Non-pigmented ciliary epithelial cell (primary cell): ENCODE measurements around the gene KBTBD8.
A peak's percentile ranks its signal among the peaks of the same experiment; 100 is the strongest.

Source experiments
- DNase-seq: peaks from one replicate; pipeline ENCODE4 v3.0.0-alpha.2; 2010; ENCODE audit warnings: low read depth

The KBTBD8 gene

DNA sequence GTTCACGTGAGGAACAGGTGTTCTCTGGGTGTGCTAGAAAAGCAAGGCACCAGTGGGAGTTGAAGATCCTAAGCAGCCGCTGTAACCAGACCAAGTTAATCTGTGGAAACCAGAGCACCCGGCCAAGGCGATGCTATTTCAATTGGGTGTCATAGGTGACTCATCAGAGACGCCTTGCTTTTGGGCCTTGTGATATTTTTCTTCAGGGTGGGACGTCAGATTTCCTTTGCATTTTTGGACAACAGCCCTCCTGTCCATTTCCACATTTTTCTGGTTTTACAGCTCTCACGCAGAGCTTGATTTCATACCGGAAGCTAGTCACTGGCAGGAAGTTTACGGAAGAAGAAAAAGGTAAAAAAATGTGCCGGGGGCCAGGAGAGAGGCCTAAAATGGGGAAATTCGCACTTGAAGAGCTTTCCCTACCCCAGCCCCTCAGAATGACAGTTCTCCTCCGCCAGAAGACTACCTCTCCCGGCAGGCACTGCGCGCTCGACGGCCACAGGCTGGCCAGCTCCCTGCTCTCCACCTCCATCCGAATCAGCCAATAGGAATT, 471 bp upstream of the KBTBD8 start:
- DNase-seq: no peak

DNA sequence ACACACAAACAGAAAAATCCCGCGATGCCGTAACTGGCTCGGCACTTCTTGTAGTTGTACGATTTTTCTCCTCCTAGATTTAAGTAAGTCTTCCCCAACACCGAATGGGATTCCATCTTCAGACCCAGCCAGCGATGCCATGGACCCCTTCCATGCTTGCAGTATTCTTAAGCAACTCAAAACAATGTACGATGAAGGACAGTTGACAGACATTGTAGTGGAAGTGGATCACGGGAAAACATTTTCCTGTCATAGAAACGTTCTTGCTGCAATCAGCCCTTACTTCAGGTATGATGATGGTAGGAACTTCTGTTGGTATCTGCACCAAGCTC, 763 bp downstream of the KBTBD8 start:
- no peak for DNase-seq

DNA sequence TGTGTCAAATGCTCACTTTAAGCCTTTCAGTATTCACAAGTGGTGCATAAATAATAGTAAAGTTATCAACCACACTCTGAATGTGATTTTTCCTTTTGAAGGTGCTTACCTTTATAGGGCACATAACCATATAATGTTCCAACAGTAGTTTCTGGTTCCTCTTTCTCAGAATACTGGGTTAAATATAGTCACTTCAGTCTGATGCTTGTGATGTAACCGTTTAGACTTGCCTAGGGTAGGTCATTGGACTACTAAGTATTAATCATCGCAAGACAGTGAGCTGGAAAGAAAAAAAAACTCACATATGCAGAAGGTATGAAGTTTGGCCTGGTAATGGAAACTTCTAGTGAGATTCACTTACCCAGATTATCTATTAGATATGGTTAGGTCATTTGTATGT, 1.9 kb downstream of the KBTBD8 start:
- DNase-seq: peak; percentile 74

DNA sequence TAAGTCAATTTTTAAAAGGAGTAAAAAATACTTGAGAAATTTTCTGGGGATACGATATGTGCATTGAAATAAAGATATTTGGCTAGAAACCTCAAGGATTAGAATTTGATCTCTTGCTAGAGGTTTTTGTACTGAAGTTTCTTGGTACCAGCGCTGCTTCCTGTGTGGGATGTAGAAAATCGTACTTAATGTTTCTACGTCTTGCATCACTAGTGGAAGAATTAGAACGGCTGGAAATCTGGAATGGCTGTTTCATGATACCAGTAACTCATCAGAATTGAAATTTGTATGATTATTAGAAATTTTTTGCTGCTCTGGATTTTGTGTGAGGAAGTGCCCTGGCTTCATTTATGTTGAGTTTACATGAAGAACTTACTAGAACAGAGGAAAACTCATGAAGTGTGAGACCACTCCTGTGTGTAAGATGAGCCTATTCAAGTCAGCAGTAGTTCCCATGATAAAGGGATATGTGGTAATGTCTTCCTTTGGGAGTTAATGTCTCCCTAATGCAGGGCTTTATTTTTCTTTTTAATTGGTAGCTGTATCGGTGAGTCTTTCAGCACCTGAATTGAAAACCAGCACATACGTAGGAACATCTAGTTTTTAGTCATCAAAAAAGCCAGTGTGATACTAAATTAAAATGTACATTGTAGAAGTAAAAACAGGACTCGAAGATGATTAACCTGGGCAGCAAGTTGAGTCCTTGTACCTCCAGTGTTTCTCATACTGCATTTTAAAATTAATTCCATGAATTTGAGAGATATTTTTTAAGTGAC, 3.2 kb downstream of the KBTBD8 start:
- DNase-seq: no peak

DNA sequence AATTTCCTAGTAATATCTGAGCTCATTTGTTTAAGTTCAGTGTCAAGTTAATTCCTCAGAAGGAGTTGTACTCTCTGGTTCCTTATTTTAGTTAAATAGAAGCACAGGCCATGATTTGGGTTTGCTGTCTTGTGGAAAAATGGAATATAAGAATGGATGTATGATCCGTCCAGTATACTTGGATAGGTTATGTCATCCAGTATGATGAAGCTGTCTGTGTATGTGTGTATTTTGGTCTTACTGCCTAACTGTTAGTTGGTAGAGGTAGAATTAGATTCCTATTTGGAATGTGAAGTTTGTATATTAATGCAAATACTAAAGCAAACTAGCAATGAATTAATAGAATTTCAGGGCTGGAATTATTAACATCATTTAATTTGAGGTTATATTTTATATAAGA, 7.9 kb downstream of the KBTBD8 start:
- DNase-seq: no peak

DNA sequence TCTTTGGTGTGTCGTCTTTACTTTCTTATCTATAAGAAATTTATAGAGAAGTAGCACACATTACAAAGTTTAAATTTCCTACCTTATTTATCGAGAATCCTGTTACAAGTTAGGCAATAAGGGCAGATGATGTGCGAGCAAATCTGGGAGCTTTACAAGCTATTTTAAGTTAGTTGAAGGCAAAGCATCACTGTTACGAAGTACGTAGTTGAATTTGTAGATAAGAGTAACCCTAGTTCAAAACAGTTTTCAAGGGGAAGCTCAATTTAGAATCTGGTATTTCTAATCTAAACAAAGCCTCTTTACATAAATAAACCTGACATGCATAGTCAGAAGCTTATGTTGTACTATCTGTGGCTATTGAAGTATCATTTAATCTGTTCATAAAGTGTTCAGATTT, 8.4 kb downstream of the KBTBD8 start:
- peak; percentile 49 for DNase-seq

DNA sequence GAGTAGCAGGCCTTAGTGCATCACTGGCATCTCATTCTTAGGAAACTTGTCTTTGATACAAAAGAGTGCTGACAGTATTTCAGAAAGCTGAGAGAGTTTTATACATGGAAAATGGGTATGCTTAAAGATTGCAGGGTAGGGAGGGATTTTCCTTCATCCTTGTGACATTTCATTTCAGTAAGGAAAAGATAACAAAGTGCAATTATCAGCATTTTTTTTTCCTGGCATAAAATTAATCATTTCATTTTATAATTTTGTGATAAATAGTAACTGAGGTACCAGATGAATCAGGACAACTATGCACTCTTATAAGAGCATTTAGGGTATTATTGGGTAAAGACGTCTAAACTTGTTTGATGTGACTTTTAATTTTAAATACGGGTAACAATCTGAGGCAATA, 10.3 kb downstream of the KBTBD8 start:
- DNase-seq: no peak

DNA sequence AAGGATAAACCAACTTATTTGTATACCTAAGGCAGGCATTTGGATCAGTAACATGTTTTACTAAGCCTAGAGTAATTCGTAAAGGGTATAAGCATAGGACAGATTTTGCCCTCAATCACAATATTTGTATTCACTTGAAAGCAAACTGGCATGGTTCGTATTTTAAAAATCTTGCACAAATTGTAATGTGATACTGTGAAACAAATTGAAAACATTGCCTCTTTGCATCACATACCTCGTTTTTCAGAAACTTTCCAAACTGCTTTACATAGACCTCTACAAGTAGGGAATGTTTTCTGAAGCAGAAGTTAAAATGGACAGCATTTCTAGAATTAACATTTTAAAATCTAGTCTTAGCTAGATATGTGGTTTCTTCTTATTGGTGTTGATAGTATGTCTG, 11.6 kb downstream of the KBTBD8 start:
- DNase-seq: no peak

DNA sequence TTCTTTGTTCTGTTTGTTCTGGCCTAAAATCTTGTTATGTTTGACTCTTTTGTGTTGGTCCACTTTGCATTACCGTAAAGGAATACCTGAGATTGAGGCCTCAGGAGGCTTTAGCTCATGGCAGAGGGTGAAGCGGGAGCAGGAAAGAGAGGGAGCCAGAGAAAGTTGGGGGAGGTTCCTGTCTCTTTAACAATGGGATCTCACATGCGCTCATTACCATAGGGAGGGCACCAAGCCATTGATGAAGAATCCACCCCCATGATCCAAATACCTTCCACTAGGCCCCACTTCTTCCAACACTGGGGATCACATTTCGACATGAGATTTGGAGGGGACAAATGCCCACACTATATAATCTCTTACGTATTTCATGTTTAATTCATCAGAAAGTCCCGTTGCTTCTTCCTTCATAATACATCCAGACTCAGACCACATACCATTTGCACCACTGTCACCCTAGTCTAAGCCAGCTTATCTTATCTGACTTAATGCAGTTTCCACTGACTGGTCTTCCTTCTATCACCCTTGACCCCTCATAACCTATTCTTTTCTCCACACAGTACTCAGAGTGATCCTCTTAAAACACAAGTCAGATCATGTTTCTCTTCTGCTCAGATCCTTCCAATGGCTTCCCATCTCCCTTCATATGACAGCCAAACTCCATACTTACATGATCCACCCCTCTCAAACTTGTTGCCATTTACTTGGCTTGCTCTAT, 13.5 kb downstream of the KBTBD8 start:
- DNase-seq: no peak

DNA sequence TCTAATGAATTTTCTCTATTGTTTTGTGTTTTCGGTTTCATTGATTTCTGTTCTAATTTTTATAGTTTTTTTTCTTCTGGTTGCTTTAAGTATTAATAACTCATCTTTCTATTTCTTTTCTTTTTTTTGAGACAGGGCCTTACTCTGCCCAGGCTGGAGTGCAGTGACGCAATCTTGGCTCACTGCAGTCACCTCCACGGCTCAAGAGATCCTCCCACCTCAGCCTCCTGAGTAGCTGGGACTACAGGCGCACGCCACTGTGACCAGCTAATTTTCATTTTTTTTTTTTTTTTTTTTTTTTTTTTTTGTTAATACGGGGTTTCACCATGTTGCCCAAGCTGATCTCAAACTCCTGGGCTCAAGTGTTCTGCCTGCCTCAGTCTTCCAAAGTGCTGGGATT, 14.5 kb downstream of the KBTBD8 start:
- DNase-seq: no peak

DNA sequence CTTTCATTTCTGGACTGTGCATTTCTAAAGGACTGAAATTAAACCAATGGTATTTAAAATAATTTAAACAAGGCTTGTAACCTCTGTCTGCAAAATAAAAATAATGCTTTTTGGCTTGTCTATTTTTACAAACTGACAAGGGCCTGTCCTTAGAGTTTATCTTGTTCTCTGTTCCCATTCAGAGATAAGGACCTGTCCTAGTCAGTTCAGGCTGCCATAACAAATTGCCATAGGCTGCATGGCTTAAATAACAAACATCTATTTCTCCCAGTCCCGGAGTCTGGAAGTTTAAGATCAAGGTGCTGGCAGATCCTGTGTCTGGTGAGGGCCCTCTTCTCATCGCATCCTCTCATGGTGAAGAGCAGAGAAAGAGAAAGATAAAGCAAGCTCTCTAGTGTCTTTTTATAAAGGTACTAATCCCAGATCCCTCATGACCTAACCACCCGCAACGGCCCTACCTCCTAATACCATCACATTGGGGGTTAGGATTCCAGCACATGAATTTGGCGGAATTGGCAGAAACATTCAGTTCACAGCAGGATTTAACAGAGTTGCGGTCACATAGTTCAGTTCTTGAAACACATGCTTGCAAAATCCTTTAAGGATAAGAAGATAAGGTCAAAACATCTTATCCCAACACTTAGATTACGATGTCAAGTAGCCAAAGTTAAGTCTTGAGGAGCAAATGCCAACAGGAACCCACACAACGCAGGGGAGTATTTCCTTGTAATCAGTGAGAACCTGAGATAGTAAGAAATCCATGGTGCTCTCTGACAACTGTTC, 17.8 kb downstream of the KBTBD8 start:
- no peak for DNase-seq

DNA sequence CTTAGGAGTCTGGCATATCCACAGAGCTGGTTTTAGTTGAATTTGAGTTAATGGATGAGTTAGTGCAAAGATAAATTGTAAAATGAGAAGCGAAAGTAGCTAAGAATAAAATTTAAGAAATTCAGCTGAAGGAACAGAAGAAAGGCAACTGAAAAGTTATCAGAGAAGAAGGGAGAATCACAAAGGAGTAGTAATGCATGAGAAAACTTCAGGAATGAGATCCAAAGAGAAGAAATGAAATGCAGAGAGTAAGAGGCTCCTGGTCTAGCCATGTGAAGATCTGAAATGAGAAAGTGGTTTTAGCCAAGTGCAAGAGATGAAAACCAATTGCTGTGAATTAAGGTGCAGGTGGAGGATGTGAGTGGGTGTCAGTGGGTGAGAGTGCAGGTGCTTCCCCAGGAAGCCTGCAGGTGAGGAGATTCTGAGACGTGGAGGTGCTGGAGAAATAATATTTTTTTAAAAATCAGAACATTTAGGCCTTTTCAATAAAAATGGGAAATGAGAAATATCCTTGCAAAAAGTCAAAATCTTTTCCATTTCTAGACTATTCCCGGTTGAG, 18.5 kb downstream of the KBTBD8 start:
- DNase-seq: no peak

DNA sequence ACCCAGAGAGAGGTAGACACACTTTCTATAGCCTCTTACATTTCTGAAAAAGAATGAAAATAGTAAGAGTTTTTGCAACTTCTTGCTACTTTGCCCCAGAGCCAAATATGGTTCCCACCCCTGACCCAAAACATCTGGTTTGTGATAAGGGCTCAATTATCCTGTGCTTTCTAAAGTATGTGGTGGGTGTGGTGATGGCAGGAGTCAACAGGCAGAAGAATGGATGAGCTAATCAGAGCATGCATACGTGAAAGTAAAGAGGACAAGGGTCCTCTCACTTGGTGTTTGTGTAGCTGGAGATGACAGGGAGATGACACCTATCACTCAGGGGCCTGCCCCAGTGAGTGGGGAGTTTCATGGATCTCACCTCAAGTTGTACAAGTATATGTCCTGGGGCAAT, 19.1 kb downstream of the KBTBD8 start:
- DNase-seq: no peak

DNA sequence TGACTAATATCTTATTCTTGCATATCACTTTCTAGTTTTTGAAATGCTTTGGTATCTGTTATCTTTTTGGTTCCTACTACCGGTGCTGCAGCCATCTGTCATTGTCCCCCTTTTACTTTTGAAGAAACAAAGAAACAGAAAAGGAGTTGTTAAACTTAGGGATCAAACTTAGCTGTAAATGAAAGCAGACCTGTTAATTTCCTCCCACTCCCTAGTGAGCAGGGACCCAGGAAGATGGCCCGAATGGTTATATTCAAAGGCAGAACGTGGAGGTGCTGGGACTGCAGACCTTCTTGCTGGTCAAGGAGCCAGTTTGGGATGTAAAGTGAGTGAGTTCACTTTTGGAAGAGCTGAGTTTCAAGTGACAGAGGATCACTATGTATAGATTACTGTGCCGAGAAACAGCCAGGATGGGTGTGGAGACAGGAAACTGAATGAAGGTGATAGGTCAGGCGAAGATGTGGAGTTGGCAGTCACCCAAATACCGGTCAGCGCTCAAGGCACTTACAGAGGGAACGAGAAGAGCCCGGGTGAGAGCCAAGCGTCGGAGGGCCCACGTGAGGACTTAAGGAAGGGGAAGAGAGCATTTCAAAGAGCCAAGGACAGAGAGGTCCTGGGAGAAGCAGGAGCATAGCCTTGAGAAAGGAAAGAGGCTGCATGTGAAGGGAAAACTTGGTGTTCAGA, 20.1 kb downstream of the KBTBD8 start:
- no peak for DNase-seq

DNA sequence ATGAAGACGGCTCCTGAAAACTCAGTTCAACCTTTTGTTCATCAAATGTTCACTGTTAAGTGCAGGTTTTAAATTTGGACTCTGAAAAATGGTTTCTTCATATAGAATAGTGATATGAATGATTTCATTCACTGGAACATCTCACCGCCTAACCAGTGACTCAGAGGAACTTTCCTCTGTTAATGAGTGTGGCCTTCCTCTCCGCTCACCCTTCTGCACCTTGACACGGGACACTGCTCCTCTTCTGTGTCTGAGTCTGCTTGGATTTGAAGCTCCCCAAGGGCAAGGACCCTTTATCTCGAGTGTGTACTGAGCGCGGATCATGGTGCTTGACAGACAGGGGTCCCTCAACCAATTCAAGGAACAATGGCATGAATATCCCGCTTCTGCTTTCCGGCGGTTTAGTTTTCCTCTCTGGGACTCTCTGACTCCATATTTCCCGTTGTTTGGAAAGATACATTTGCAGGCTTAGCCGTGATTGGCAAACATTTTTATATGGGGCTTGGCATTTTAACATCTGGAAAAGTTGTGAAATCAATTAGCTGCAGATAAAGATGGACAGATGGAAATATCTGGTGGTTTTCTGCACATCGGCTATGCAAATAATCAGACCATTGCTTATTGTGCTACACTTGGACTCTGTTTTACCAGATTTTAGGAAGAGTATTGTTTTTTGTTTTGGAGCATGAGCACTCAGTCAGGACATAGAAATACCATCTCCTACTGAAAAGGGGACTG, 20.9 kb downstream of the KBTBD8 start:
- no peak for DNase-seq

DNA sequence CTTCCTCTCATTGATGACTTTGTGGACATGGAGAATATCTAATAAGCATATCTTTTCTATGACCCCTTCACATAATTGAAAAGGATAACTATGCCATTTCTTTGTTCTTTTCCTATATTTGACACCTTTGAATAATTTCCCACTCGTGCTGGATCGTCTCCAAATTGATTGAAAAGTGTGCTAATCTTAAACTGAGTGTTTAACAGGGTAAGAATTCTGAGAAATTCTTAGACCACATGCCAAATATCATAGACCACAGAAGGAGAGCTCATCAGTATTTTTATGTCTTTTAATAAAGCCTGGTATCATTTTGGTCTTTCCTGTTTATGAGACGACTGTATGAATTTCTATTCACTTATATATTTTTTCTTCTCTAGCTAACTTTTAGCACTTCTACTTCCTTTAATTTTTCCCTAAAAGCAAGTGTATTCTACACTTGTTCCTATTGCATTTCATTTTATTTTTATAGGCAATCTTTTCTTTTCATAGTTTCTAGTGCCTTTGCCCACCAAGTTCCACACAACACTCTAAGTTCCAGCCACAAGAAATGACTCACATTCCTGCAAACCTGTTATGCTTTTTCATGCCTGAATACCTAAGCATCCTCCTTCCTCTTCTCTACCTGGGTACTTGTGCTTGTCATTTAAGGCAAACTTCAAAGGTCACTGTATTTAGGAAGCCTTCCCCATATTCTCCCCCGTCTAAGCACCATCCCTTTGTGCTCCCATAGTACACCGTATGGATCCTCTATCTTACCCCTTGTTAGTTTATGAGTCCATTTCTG, 30.1 kb downstream of the KBTBD8 start:
- no peak for DNase-seq

DNA sequence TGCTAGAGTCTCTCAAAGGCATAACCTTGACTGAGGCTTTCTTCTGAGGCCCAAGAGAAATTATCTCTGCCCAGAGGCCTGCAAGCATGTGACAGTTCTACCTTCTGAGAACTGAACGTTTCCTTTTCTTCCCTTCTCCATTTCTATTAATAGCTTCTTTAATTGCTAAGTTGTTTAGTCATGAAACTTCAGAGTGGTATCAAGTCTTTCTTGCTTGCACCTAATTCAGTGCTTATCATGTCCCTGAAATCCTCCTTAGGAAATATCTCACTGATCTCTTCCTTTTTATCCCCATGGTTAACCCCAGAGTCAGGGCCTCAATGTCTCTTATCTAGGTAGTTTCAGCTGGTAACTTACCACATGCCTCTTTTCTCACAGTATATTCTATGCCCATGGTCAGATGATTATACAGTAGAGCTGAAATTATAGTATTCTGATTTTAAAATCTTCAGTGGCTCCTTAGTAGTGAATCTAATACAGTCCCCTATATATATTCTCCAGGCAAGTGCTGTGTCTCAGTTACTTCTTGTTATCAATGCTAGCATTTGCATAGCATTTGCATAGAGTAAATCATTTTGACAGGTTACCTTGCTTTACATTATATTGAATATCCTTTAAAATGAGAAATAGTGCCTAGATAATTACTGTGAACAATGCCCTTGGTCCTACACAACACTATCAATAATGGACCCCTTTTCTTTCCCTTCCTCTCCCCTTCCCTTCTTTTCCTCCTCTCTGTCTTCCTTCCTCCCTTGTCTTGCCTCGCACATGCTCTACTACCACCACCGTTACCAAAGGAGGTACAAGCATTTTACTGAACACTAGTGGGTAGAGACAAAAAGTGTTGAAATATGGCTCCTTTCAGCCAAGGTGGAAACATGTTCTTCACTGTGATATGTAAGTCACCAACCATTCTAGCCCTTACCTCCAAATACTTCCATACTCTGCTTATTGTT, 33.0 kb downstream of the KBTBD8 start:
- DNase-seq: no peak

DNA sequence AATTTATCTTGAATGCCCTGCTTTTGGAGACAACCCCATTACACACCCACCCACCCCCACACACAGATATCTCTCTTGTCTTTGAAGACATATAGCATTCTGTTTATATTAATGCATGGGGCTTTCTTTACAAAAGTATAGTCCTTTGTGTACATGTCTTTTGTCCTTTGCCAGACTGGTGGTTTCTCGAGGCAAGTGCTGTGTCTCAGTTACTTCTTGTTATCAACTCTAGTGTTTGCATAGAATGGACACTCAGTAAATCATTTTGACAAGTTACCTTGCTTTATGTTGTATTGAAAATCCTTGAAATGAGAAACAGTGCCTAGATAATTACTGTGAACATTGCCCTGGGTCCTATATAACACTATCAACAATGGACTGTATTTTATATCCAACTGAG, 33.9 kb downstream of the KBTBD8 start:
- DNase-seq: no peak

DNA sequence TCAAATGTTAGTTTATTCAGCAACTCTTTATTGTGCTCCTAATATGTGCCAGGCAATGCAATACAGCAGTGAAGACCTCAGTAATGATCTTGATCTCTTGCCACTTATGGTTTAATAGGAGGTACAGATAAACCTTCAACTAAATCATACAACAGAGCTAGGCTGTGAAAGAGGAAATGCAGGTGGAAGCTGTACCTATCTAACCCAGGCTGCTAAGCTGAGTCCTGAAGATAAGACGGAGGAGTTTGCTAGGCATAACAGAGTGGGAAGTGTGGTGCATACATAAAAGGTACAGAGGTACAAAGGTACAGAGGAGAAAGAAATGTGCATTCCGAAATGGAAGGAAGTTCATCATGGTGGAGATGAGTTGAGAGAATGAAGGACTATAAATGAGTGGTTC, 35.0 kb downstream of the KBTBD8 start:
- DNase-seq: no peak
